Transverse colon (tissue), 4 donors: ENCODE measurements around the gene AMMECR1.

Source experiments
- POLR2AphosphoS5 ChIP-seq, 3 donors: sonication (generic); formaldehyde crosslinking; IDR thresholded peaks; one replicate each; pipeline ENCODE4 v1.6.1; 2016; ENCODE audit warnings: antibody characterized with exemption in 3 of 3
- TF ChIP-seq, protein P1 (sequence below), 5 experiments: fragments of 200-600 bp in 3 of 5; fragments of 450-650 bp in 2 of 5; sonication (generic) in 3 of 5; IDR thresholded peaks; 1 replicate in 2 of 5; 2 replicates in 3 of 5; pipeline ENCODE4 v1.5.1; 2016 to 2017; ENCODE audit warnings: antibody characterized with exemption in 5 of 5, inconsistent platforms in 3 of 5, mild to moderate bottlenecking in 2 of 5, moderate library complexity in 1 of 5

DNA sequence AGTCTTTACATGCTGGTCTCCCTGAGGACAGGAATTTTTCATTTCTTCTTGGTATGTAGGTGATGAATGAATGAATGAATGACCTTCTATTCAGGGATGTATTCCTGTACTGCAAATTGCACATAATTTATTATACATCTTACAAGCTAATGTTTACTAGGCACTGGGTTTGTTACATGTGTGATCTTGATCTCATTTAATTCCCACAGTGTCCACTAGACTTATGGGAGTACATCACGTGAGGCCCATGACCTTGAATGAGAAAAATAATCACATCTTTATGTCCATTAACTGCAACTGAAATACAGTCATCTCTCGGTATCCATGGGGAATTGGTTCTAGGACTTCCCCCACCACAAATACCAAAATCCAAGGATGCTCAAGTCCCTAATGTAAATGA lies 164.6 kb downstream of the AMMECR1 start:
- TF ChIP-seq, protein P1, sequence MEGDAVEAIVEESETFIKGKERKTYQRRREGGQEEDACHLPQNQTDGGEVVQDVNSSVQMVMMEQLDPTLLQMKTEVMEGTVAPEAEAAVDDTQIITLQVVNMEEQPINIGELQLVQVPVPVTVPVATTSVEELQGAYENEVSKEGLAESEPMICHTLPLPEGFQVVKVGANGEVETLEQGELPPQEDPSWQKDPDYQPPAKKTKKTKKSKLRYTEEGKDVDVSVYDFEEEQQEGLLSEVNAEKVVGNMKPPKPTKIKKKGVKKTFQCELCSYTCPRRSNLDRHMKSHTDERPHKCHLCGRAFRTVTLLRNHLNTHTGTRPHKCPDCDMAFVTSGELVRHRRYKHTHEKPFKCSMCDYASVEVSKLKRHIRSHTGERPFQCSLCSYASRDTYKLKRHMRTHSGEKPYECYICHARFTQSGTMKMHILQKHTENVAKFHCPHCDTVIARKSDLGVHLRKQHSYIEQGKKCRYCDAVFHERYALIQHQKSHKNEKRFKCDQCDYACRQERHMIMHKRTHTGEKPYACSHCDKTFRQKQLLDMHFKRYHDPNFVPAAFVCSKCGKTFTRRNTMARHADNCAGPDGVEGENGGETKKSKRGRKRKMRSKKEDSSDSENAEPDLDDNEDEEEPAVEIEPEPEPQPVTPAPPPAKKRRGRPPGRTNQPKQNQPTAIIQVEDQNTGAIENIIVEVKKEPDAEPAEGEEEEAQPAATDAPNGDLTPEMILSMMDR (IDR thresholded peaks at IDR 0.05): no peak
- no peak for TF ChIP-seq POLR2AphosphoS5 (IDR thresholded peaks at IDR 0.05)
